Neural cell (in vitro differentiated cells): ENCODE measurements around the gene ARHGEF12. TPM values are rescaled to one million over a fixed set of nuclear protein-coding genes. Genes with fewer than 3 reads are reported as not detected.

Source experiments
- H2AFZ ChIP-seq: fragments of 200-600, 300-800 bp; sonication (generic), shearing (Covaris generic); 2 replicates; pipeline ENCODE4 v1.6.0; 2014; ENCODE audit warnings: low read depth, mild to moderate bottlenecking, antibody characterized with exemption, low read length, moderate library complexity
- H3F3A ChIP-seq: fragments of 200-600 bp; shearing (Covaris generic); 2 replicates; pipeline ENCODE4 v1.6.1; 2016; ENCODE audit warnings: mild to moderate bottlenecking, moderate library complexity, mixed read lengths, antibody characterized with exemption, low read length; ENCODE audit not compliant: insufficient read depth, poor library complexity, severe bottlenecking
- H3K27ac ChIP-seq: fragments of 200-600, 300-800 bp; sonication (generic), shearing (Covaris generic); 2 replicates; pipeline ENCODE4 v1.5.1; 2014; ENCODE audit warnings: mild to moderate bottlenecking, low read length, moderate library complexity
- H3K27me3 ChIP-seq: fragments of 300-800, 200-600 bp; sonication (generic), shearing (Covaris generic); 2 replicates; pipeline ENCODE4 v1.6.0; 2014; ENCODE audit warnings: mild to moderate bottlenecking, low read depth, low read length, moderate library complexity; ENCODE audit not compliant: insufficient read depth
- H3K36me3 ChIP-seq: fragments of 300-800, 200-600 bp; sonication (generic), shearing (Covaris generic); 2 replicates; pipeline ENCODE4 v1.5.1; 2014; ENCODE audit warnings: mild to moderate bottlenecking, antibody characterized with exemption, low read length, moderate library complexity; ENCODE audit not compliant: insufficient read depth
- H3K4me2 ChIP-seq: fragments of 300-800, 200-600 bp; sonication (generic), shearing (Covaris generic); 2 replicates; pipeline ENCODE4 v1.6.0; 2014; ENCODE audit warnings: mild to moderate bottlenecking, low read length
- H3K4me3 ChIP-seq: fragments of 300-800, 200-600 bp; sonication (generic), shearing (Covaris generic); 2 replicates; pipeline ENCODE4 v1.5.1; 2014; ENCODE audit warnings: mild to moderate bottlenecking, low read length, moderate library complexity
- H3K79me2 ChIP-seq: fragments of 200-600 bp; shearing (Covaris generic); replicated peaks from 2 replicates; pipeline ENCODE4 v1.6.0; 2014; ENCODE audit warnings: mild to moderate bottlenecking, low read length, moderate library complexity; ENCODE audit not compliant: insufficient read depth
- H3K9ac ChIP-seq: fragments of 300-800, 200-600 bp; sonication (generic), shearing (Covaris generic); 2 replicates; pipeline ENCODE4 v1.6.1; 2016; ENCODE audit warnings: mild to moderate bottlenecking, low read length, mixed read lengths
- H3K9me2 ChIP-seq: fragments of 200-600 bp; shearing (Covaris generic); 2 replicates; pipeline ENCODE4 v1.6.1; 2016; ENCODE audit warnings: mild to moderate bottlenecking, low read length, mixed read lengths; ENCODE audit not compliant: insufficient read depth
- H3K9me3 ChIP-seq: fragments of 200-600, 300-800 bp; sonication (generic), shearing (Covaris generic); 2 replicates; pipeline ENCODE4 v1.6.1; 2016; ENCODE audit warnings: mild to moderate bottlenecking, mixed run types, low read length, moderate library complexity, mixed read lengths
- H4K20me1 ChIP-seq: fragments of 200-600 bp; shearing (Covaris generic); 2 replicates; pipeline ENCODE4 v1.6.1; 2016; ENCODE audit warnings: mild to moderate bottlenecking, mixed run types; ENCODE audit not compliant: insufficient read depth
- EP300 ChIP-seq: fragments of 450-650 bp; conservative IDR thresholded peaks from 2 replicates; pipeline ENCODE4 v1.6.1; 2014; ENCODE audit warnings: antibody characterized with exemption, mild to moderate bottlenecking, moderate library complexity; ENCODE audit not compliant: poor library complexity, severe bottlenecking
- EZH2 ChIP-seq: fragments of 200-600, 300-800 bp; shearing (Covaris generic), sonication (generic); IDR thresholded peaks from 2 replicates; pipeline ENCODE4 v1.6.1; 2014; ENCODE audit warnings: antibody characterized with exemption, low read length, borderline replicate concordance, mild to moderate bottlenecking; ENCODE audit not compliant: insufficient read depth, poor library complexity, severe bottlenecking
- MXI1 ChIP-seq: fragments of 450-650 bp; conservative IDR thresholded peaks from 2 replicates; pipeline ENCODE4 v1.6.1; 2014; ENCODE audit warnings: antibody characterized with exemption, mild to moderate bottlenecking; ENCODE audit not compliant: poor library complexity, severe bottlenecking
- POLR2AphosphoS5 ChIP-seq: IDR thresholded peaks from 2 replicates; pipeline ENCODE4 v1.6.1; 2012
- RAD21 ChIP-seq: fragments of 450-650 bp; conservative IDR thresholded peaks from 2 replicates; pipeline ENCODE4 v1.6.1; 2014; ENCODE audit warnings: antibody characterized with exemption, mild to moderate bottlenecking, moderate library complexity
- SMC3 ChIP-seq: fragments of 450-650 bp; conservative IDR thresholded peaks from 2 replicates; pipeline ENCODE4 v1.6.1; 2014; ENCODE audit warnings: antibody characterized with exemption, mild to moderate bottlenecking, moderate library complexity; ENCODE audit not compliant: poor library complexity
- TAF1 ChIP-seq: IDR thresholded peaks from 2 replicates; pipeline ENCODE4 v1.6.1; 2012; ENCODE audit warnings: low read depth
- polyA plus RNA-seq: library from polyadenylated mRNA; depleted of rRNA; stranded (reverse); fragments of >200 nt; gene quantifications from 2 replicates; pipeline ENCODE4 v1.2.3, GENCODE V29; 2014
- TF ChIP-seq, protein P1 (sequence below): IDR thresholded peaks from 2 replicates; pipeline ENCODE4 v1.6.1; 2012; ENCODE audit warnings: borderline replicate concordance
- TF ChIP-seq, protein P2 (sequence below): fragments of 450-650 bp; IDR thresholded peaks from 2 replicates; pipeline ENCODE4 v1.5.1; 2014; ENCODE audit warnings: antibody characterized with exemption, mild to moderate bottlenecking, moderate library complexity; ENCODE audit not compliant: poor library complexity, severe bottlenecking

ARHGEF12 gene
- polyA plus RNA-seq, 1 donor from 2014 or later = 93.4 TPM

DNA sequence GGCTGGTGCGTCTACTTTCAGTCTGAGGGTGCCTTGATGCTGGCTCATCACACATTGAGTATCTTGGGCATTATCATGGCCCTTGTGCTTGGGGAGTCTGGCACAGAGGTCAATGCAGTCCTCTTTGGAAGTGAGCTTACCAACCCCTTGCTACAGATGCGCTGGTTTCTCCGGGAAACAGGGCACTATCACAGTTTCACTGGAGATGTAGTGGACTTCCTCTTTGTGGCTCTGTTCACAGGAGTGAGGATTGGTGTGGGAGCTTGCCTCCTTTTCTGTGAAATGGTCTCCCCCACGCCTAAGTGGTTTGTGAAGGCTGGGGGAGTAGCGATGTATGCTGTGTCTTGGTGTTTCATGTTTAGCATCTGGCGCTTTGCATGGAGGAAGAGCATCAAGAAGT lies 6.2 kb upstream of the ARHGEF12 start:
- Histone ChIP-seq H2AFZ (no peak overlapping the region), H3K9me2 (no peaks in the 10 kb centered on the region), H3K36me3 (no peaks in the 10 kb centered on the region), H3K4me2 (no peak overlapping the region), H3K9me3 (no peaks in the 10 kb centered on the region), H3K4me3 (no peak overlapping the region), H3K79me2 (peaks cover 6% of the 10 kb centered on the region), H3K27me3 (no peaks in the 10 kb centered on the region), H3K27ac (no peak overlapping the region), H4K20me1 (no peaks in the 10 kb centered on the region), H3F3A (no peaks in the 10 kb centered on the region), H3K9ac (no peak overlapping the region)
- TF ChIP-seq POLR2AphosphoS5 (no peak), EP300 (no peak), SMC3 (no peak)

DNA sequence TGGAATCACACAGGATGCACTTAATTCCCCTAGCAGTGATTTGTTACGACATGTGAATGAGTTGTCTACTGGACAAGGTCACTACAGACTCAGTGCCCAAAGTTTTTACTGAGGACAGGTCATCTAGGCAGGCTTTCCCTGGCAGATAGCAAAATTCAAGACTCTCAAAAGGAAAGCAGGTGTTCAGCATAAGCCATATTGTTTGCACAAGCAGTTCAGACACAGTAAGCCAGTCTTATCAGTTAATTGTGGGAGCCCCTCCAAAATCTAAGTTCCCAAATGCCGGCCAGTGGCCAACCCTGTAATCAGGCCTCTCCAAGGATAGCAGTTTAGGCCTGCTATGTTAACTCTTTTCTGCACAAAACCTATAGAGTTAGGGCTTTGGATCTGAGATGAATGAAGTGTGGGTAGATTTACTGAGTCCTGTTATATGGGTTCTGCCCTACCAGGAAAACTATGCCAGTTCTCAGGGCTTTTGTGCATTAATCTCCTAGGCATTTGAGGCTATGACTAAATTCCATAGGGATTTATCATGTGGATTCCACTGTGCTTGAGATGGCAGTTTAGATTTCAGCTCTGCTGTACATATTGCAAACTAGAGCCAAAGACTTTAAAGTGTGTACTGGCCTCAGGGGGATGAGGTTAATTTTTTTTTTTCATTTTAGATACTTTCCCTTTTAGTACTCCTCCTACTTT lies 4.8 kb upstream of the ARHGEF12 start:
- Histone ChIP-seq H3K9ac (no peak overlapping the region), H2AFZ (no peak overlapping the region), H4K20me1 (no peaks in the 10 kb centered on the region), H3K27ac (no peak overlapping the region), H3K79me2 (peaks cover 6% of the 10 kb centered on the region), H3K9me2 (no peaks in the 10 kb centered on the region), H3K9me3 (no peaks in the 10 kb centered on the region), H3K4me2 (no peak overlapping the region), H3K27me3 (no peaks in the 10 kb centered on the region), H3F3A (no peaks in the 10 kb centered on the region), H3K4me3 (no peak overlapping the region), H3K36me3 (no peaks in the 10 kb centered on the region)
- TF ChIP-seq EP300 = no peak
- no peak for TF ChIP-seq TAF1
- TF ChIP-seq MXI1 = no peak
- TF ChIP-seq SMC3 = no peak
- no peak for TF ChIP-seq POLR2AphosphoS5
- no peak for TF ChIP-seq EZH2
- no peak for TF ChIP-seq RAD21
- TF ChIP-seq, protein P1, sequence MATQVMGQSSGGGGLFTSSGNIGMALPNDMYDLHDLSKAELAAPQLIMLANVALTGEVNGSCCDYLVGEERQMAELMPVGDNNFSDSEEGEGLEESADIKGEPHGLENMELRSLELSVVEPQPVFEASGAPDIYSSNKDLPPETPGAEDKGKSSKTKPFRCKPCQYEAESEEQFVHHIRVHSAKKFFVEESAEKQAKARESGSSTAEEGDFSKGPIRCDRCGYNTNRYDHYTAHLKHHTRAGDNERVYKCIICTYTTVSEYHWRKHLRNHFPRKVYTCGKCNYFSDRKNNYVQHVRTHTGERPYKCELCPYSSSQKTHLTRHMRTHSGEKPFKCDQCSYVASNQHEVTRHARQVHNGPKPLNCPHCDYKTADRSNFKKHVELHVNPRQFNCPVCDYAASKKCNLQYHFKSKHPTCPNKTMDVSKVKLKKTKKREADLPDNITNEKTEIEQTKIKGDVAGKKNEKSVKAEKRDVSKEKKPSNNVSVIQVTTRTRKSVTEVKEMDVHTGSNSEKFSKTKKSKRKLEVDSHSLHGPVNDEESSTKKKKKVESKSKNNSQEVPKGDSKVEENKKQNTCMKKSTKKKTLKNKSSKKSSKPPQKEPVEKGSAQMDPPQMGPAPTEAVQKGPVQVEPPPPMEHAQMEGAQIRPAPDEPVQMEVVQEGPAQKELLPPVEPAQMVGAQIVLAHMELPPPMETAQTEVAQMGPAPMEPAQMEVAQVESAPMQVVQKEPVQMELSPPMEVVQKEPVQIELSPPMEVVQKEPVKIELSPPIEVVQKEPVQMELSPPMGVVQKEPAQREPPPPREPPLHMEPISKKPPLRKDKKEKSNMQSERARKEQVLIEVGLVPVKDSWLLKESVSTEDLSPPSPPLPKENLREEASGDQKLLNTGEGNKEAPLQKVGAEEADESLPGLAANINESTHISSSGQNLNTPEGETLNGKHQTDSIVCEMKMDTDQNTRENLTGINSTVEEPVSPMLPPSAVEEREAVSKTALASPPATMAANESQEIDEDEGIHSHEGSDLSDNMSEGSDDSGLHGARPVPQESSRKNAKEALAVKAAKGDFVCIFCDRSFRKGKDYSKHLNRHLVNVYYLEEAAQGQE = no peak
- TF ChIP-seq, protein P2, sequence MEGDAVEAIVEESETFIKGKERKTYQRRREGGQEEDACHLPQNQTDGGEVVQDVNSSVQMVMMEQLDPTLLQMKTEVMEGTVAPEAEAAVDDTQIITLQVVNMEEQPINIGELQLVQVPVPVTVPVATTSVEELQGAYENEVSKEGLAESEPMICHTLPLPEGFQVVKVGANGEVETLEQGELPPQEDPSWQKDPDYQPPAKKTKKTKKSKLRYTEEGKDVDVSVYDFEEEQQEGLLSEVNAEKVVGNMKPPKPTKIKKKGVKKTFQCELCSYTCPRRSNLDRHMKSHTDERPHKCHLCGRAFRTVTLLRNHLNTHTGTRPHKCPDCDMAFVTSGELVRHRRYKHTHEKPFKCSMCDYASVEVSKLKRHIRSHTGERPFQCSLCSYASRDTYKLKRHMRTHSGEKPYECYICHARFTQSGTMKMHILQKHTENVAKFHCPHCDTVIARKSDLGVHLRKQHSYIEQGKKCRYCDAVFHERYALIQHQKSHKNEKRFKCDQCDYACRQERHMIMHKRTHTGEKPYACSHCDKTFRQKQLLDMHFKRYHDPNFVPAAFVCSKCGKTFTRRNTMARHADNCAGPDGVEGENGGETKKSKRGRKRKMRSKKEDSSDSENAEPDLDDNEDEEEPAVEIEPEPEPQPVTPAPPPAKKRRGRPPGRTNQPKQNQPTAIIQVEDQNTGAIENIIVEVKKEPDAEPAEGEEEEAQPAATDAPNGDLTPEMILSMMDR = no peak
